Neural cell (in vitro differentiated cells): Measurements from ENCODE around the gene SERAC1. TPM values are rescaled to one million over a fixed set of nuclear protein-coding genes. Genes with fewer than 3 reads are reported as not detected.

ENCODE experiments used
- H2AFZ ChIP-seq: fragments of 200-600, 300-800 bp; sonication (generic), shearing (Covaris generic); 2 replicates; pipeline ENCODE4 v1.6.0; 2014; ENCODE audit warnings: low read depth, mild to moderate bottlenecking, antibody characterized with exemption, low read length, moderate library complexity
- H3F3A ChIP-seq: fragments of 200-600 bp; shearing (Covaris generic); 2 replicates; pipeline ENCODE4 v1.6.1; 2016; ENCODE audit warnings: mild to moderate bottlenecking, moderate library complexity, mixed read lengths, antibody characterized with exemption, low read length; ENCODE audit not compliant: insufficient read depth, poor library complexity, severe bottlenecking
- H3K27ac ChIP-seq: fragments of 200-600, 300-800 bp; sonication (generic), shearing (Covaris generic); 2 replicates; pipeline ENCODE4 v1.5.1; 2014; ENCODE audit warnings: mild to moderate bottlenecking, low read length, moderate library complexity
- H3K27me3 ChIP-seq: fragments of 300-800, 200-600 bp; sonication (generic), shearing (Covaris generic); 2 replicates; pipeline ENCODE4 v1.6.0; 2014; ENCODE audit warnings: mild to moderate bottlenecking, low read depth, low read length, moderate library complexity; ENCODE audit not compliant: insufficient read depth
- H3K36me3 ChIP-seq: fragments of 300-800, 200-600 bp; sonication (generic), shearing (Covaris generic); 2 replicates; pipeline ENCODE4 v1.5.1; 2014; ENCODE audit warnings: mild to moderate bottlenecking, antibody characterized with exemption, low read length, moderate library complexity; ENCODE audit not compliant: insufficient read depth
- H3K4me2 ChIP-seq: fragments of 300-800, 200-600 bp; sonication (generic), shearing (Covaris generic); 2 replicates; pipeline ENCODE4 v1.6.0; 2014; ENCODE audit warnings: mild to moderate bottlenecking, low read length
- H3K4me3 ChIP-seq: fragments of 300-800, 200-600 bp; sonication (generic), shearing (Covaris generic); 2 replicates; pipeline ENCODE4 v1.5.1; 2014; ENCODE audit warnings: mild to moderate bottlenecking, low read length, moderate library complexity
- H3K79me2 ChIP-seq: fragments of 200-600 bp; shearing (Covaris generic); replicated peaks from 2 replicates; pipeline ENCODE4 v1.6.0; 2014; ENCODE audit warnings: mild to moderate bottlenecking, low read length, moderate library complexity; ENCODE audit not compliant: insufficient read depth
- H3K9ac ChIP-seq: fragments of 300-800, 200-600 bp; sonication (generic), shearing (Covaris generic); 2 replicates; pipeline ENCODE4 v1.6.1; 2016; ENCODE audit warnings: mild to moderate bottlenecking, low read length, mixed read lengths
- H3K9me2 ChIP-seq: fragments of 200-600 bp; shearing (Covaris generic); 2 replicates; pipeline ENCODE4 v1.6.1; 2016; ENCODE audit warnings: mild to moderate bottlenecking, low read length, mixed read lengths; ENCODE audit not compliant: insufficient read depth
- H3K9me3 ChIP-seq: fragments of 200-600, 300-800 bp; sonication (generic), shearing (Covaris generic); 2 replicates; pipeline ENCODE4 v1.6.1; 2016; ENCODE audit warnings: mild to moderate bottlenecking, mixed run types, low read length, moderate library complexity, mixed read lengths
- H4K20me1 ChIP-seq: fragments of 200-600 bp; shearing (Covaris generic); 2 replicates; pipeline ENCODE4 v1.6.1; 2016; ENCODE audit warnings: mild to moderate bottlenecking, mixed run types; ENCODE audit not compliant: insufficient read depth
- CTCF ChIP-seq: fragments of 450-650 bp; IDR thresholded peaks from 2 replicates; pipeline ENCODE4 v1.5.1; 2014; ENCODE audit warnings: antibody characterized with exemption, mild to moderate bottlenecking, moderate library complexity; ENCODE audit not compliant: poor library complexity, severe bottlenecking
- EP300 ChIP-seq: fragments of 450-650 bp; conservative IDR thresholded peaks from 2 replicates; pipeline ENCODE4 v1.6.1; 2014; ENCODE audit warnings: antibody characterized with exemption, mild to moderate bottlenecking, moderate library complexity; ENCODE audit not compliant: poor library complexity, severe bottlenecking
- EZH2 ChIP-seq: fragments of 200-600, 300-800 bp; shearing (Covaris generic), sonication (generic); IDR thresholded peaks from 2 replicates; pipeline ENCODE4 v1.6.1; 2014; ENCODE audit warnings: antibody characterized with exemption, low read length, borderline replicate concordance, mild to moderate bottlenecking; ENCODE audit not compliant: insufficient read depth, poor library complexity, severe bottlenecking
- MXI1 ChIP-seq: fragments of 450-650 bp; conservative IDR thresholded peaks from 2 replicates; pipeline ENCODE4 v1.6.1; 2014; ENCODE audit warnings: antibody characterized with exemption, mild to moderate bottlenecking; ENCODE audit not compliant: poor library complexity, severe bottlenecking
- POLR2AphosphoS5 ChIP-seq: IDR thresholded peaks from 2 replicates; pipeline ENCODE4 v1.6.1; 2012
- RAD21 ChIP-seq: fragments of 450-650 bp; conservative IDR thresholded peaks from 2 replicates; pipeline ENCODE4 v1.6.1; 2014; ENCODE audit warnings: antibody characterized with exemption, mild to moderate bottlenecking, moderate library complexity
- REST ChIP-seq: IDR thresholded peaks from 2 replicates; pipeline ENCODE4 v1.6.1; 2012; ENCODE audit warnings: borderline replicate concordance
- SMC3 ChIP-seq: fragments of 450-650 bp; conservative IDR thresholded peaks from 2 replicates; pipeline ENCODE4 v1.6.1; 2014; ENCODE audit warnings: antibody characterized with exemption, mild to moderate bottlenecking, moderate library complexity; ENCODE audit not compliant: poor library complexity
- TAF1 ChIP-seq: IDR thresholded peaks from 2 replicates; pipeline ENCODE4 v1.6.1; 2012; ENCODE audit warnings: low read depth
- polyA plus RNA-seq: library from polyadenylated mRNA; depleted of rRNA; stranded (reverse); fragments of >200 nt; gene quantifications from 2 replicates; pipeline ENCODE4 v1.2.3, GENCODE V29; 2014

The SERAC1 gene
- polyA plus RNA-seq, 1 donor from 2014 or later: 22.2 TPM

GRCh38 chr6:158083455-158084325 lies 84.4 kb downstream of the SERAC1 start:
- H3K4me2 ChIP-seq: no peak overlapping the region

GRCh38 chr6:158081657-158081935 lies 86.5 kb downstream of the SERAC1 start:
- no peak overlapping the region for H3K9ac ChIP-seq
- no peak overlapping the region for H3K27ac ChIP-seq
- no peaks in the 10 kb centered on the region for H3K27me3 ChIP-seq
- H2AFZ ChIP-seq: no peak overlapping the region
- no peak for TF ChIP-seq TAF1
- TF ChIP-seq SMC3: no peak
- TF ChIP-seq POLR2AphosphoS5: no peak
- TF ChIP-seq CTCF: no peak
- TF ChIP-seq EP300: no peak
- no peak for TF ChIP-seq RAD21
- no peak for TF ChIP-seq MXI1
- no peak for TF ChIP-seq REST
- no peak for TF ChIP-seq EZH2
- no peaks in the 10 kb centered on the region for H3F3A ChIP-seq
- H3K9me2 ChIP-seq: no peaks in the 10 kb centered on the region
- H3K79me2 ChIP-seq: no peaks in the 10 kb centered on the region
- H3K4me2 ChIP-seq: no peak overlapping the region
- no peak overlapping the region for H3K4me3 ChIP-seq
- no peaks in the 10 kb centered on the region for H3K36me3 ChIP-seq
- H4K20me1 ChIP-seq: no peaks in the 10 kb centered on the region
- H3K9me3 ChIP-seq: no peaks in the 10 kb centered on the region

More at GRCh38 chr6:158083455-158084325, 84.4 kb downstream of the SERAC1 start:
- H3K79me2 ChIP-seq: no peaks in the 10 kb centered on the region
- no peaks in the 10 kb centered on the region for H3F3A ChIP-seq
- TF ChIP-seq EP300 (no peak), SMC3 (no peak)
- no peaks in the 10 kb centered on the region for H3K9me3 ChIP-seq
- H3K27me3 ChIP-seq: no peaks in the 10 kb centered on the region
- no peaks in the 10 kb centered on the region for H3K9me2 ChIP-seq
- H3K36me3 ChIP-seq: no peaks in the 10 kb centered on the region
- no peak overlapping the region for H3K9ac ChIP-seq
- H3K4me3 ChIP-seq: no peak overlapping the region
- no peak overlapping the region for H2AFZ ChIP-seq
- H3K27ac ChIP-seq: no peak overlapping the region
- no peaks in the 10 kb centered on the region for H4K20me1 ChIP-seq
